Central memory CD8-positive, alpha-beta T cell (primary cell): ENCODE measurements around the gene HAP1.

ENCODE experiments used
- ATAC-seq: fragments of 150-1000 bp; cut with Tn5 transposase; replicated peaks from 2 replicates; pipeline ENCODE4 v1.10.0; 2022; ENCODE audit warnings: mild to moderate bottlenecking, moderate FRiP score, moderate number of reproducible peaks; ENCODE audit not compliant: poor library complexity, severe bottlenecking; ENCODE audit errors: extremely low read depth
- DNase-seq, 2 donors: peaks; one replicate each; pipeline ENCODE4 v3.0.0; 2021; ENCODE audit warnings: low spot score in 2 of 2
- H3K27ac Mint-ChIP-seq: one replicate; pipeline ENCODE4 v1.8.0; 2022; ENCODE audit warnings: low read depth, mild to moderate bottlenecking, moderate library complexity, mixed read lengths
- H3K27me3 Mint-ChIP-seq: one replicate; pipeline ENCODE4 v1.8.0; 2022; ENCODE audit warnings: mixed read lengths
- H3K36me3 Mint-ChIP-seq: one replicate; pipeline ENCODE4 v1.8.0; 2022; ENCODE audit warnings: mild to moderate bottlenecking, moderate library complexity, mixed read lengths; ENCODE audit not compliant: insufficient read depth
- H3K4me1 Mint-ChIP-seq: one replicate; pipeline ENCODE4 v1.8.0; 2022; ENCODE audit warnings: mixed read lengths
- H3K4me3 Mint-ChIP-seq: one replicate; pipeline ENCODE4 v1.8.0; 2022; ENCODE audit warnings: mild to moderate bottlenecking, moderate library complexity, mixed read lengths
- H3K9me3 Mint-ChIP-seq: one replicate; pipeline ENCODE4 v1.8.0; 2022; ENCODE audit warnings: mixed read lengths

Gene HAP1

GRCh38 chr17:41733348-41734138 lies 900 bp downstream of the HAP1 start:
- DNase-seq (no peak), ATAC-seq (no peak)
- H3K27me3 Mint-ChIP-seq, result peaks cover 63% of the 10 kb centered on the region
- peaks cover 2% of the 10 kb centered on the region for H3K36me3 Mint-ChIP-seq
- no peaks in the 10 kb centered on the region for H3K9me3 Mint-ChIP-seq
- H3K27ac Mint-ChIP-seq, result no peak overlapping the region
- no peak overlapping the region for H3K4me3 Mint-ChIP-seq
- no peaks in the 10 kb centered on the region for H3K4me1 Mint-ChIP-seq

DNA sequence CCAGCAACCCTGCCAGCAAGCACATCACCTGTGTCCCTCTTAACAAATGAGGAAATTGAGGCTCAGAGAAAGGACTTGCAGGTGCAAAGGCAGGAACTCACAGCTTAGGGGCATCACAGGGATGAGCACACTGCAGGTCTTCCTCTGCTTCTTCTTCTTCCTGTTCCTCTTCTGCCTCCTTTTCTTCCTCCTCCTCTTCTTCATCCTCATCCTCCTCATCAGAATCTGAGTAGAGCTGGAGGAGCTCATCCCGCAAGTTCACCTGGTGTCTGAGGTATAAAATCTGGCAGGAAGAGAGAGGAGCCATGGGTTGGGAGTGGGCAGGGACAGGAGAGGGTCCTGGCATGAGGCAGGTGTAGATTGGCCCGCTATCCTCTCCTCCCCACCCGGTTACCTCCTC lies 2.6 kb downstream of the HAP1 start:
- H3K27ac Mint-ChIP-seq, result no peak overlapping the region
- H3K4me3 Mint-ChIP-seq, result no peak overlapping the region
- DNase-seq (no peak), ATAC-seq (no peak)
- H3K36me3 Mint-ChIP-seq, result no peaks in the 10 kb centered on the region
- H3K4me1 Mint-ChIP-seq, result no peaks in the 10 kb centered on the region
- peaks cover 51% of the 10 kb centered on the region for H3K27me3 Mint-ChIP-seq
- H3K9me3 Mint-ChIP-seq, result no peaks in the 10 kb centered on the region

DNA sequence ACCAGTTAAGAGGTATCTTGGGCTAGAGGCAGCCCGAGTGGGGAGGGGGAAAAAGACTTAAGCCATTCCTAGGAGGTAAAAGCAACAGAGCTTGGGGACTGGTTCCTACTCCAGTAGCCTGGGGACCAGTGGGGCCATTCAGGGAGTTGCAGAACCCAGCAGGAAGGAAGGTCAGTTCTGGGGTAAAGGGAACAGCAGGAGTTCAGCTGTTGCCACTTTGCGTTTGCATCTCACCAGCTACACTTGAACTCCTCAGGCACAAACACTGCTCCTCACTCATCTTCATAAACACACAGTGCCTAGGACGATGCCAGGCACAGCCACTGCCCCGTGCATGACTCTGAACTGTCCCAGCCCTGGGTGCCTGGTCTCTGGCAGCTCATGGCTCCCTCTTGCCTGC lies 4.0 kb downstream of the HAP1 start:
- DNase-seq, result no peak
- ATAC-seq, result no peak
- no peak overlapping the region for H3K4me3 Mint-ChIP-seq
- H3K27ac Mint-ChIP-seq, result no peak overlapping the region
- H3K4me1 Mint-ChIP-seq, result no peaks in the 10 kb centered on the region
- H3K9me3 Mint-ChIP-seq, result no peaks in the 10 kb centered on the region
- peaks cover 40% of the 10 kb centered on the region for H3K27me3 Mint-ChIP-seq
- H3K36me3 Mint-ChIP-seq, result no peaks in the 10 kb centered on the region

DNA sequence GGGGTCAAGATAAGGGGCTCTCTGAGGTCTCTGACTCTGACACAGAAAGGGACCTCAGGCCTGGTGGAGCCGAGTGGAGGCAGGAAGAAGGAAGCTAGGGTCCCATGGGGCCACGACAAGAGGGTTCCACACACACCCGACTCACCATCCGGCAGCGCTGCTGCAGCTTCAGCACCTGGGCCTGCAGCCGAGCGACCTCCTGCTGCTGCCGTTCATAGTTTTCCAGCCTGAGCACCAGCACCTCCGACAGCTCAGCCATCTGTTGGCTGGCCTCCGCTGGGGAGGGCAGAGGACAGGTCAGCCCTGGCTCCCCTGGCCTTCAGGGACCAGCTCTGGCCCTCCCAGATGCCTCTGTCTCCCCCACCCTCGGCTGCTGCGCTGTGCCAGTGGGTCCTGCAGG lies 6.4 kb downstream of the HAP1 start:
- Mint-ChIP-seq H3K27ac (no peak overlapping the region), H3K9me3 (no peaks in the 10 kb centered on the region)

DNA sequence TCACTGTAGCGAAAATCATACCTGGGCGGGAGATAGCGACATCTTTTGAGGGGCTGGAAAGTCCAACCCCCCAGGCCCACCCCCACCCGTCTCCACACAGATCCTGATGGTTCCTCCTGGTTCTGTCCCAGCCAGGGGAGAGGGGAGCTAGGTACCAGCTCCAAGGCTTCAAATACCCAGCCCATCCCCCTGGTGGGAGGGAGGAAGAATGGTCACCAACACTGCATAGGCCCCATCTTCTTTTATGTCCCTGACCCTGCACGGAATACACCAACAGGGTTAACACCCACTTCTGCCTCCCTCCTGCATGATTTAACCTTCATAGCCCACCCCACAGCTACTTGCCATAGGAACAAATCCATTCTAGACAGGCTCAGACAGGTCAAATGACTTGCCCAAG lies 9.3 kb downstream of the HAP1 start:
- DNase-seq (no peak), ATAC-seq (no peak)
- Mint-ChIP-seq H3K9me3 (no peaks in the 10 kb centered on the region), H3K4me3 (no peak overlapping the region), H3K4me1 (no peaks in the 10 kb centered on the region), H3K36me3 (no peaks in the 10 kb centered on the region), H3K27me3 (peaks cover 26% of the 10 kb centered on the region), H3K27ac (no peak overlapping the region)

More for the DNA sequence above, 6.4 kb downstream of the HAP1 start:
- Mint-ChIP-seq H3K36me3 (no peaks in the 10 kb centered on the region), H3K4me1 (no peaks in the 10 kb centered on the region), H3K4me3 (no peak overlapping the region), H3K27me3 (peaks cover 31% of the 10 kb centered on the region)
- DNase-seq, result no peak
- ATAC-seq, result no peak

GRCh38 chr17:41724476-41725050 lies 9.9 kb downstream of the HAP1 start:
- Mint-ChIP-seq H3K27me3 (peaks cover 26% of the 10 kb centered on the region), H3K9me3 (no peaks in the 10 kb centered on the region), H3K27ac (no peak overlapping the region), H3K4me3 (no peak overlapping the region), H3K36me3 (no peaks in the 10 kb centered on the region), H3K4me1 (no peaks in the 10 kb centered on the region)
- DNase-seq (no peak), ATAC-seq (no peak)

- Mint-ChIP-seq H3K36me3 (no peaks in the 10 kb centered on the region), H3K27me3 (peaks cover 26% of the 10 kb centered on the region), H3K4me1 (no peaks in the 10 kb centered on the region), H3K4me3 (no peak overlapping the region), H3K27ac (no peak overlapping the region), H3K9me3 (no peaks in the 10 kb centered on the region)
- ATAC-seq, result no peak
- no peak for DNase-seq
These were observed 10.5 kb downstream of the HAP1 start for GRCh38 chr17:41723801-41724475.

DNA sequence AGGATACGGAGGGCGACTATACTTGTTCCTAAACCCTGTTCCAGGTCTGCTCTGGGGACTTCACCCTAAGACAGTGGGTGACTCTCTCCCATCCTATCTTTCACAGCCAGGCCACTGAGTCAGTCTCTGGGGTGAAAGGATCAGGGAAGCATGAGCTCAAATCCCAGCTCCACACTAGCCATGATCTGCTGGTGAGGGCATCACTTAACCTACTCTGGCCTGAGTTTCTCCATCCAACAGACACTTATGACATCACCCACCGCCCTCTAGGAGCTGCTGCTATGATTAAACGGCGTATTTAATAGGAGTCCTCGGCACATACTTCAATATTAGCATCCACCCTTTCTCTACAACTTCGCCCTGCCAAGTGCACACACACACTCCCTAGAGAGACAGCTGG lies 12.2 kb downstream of the HAP1 start:
- no peaks in the 10 kb centered on the region for H3K36me3 Mint-ChIP-seq
- H3K27ac Mint-ChIP-seq, result no peak overlapping the region
- H3K27me3 Mint-ChIP-seq, result peaks cover 26% of the 10 kb centered on the region
- no peak overlapping the region for H3K4me3 Mint-ChIP-seq
- DNase-seq (no peak), ATAC-seq (no peak)
- H3K9me3 Mint-ChIP-seq, result no peaks in the 10 kb centered on the region
- H3K4me1 Mint-ChIP-seq, result no peaks in the 10 kb centered on the region

- Mint-ChIP-seq H3K9me3 (no peaks in the 10 kb centered on the region), H3K27me3 (peaks cover 13% of the 10 kb centered on the region), H3K4me3 (no peak overlapping the region), H3K4me1 (no peaks in the 10 kb centered on the region), H3K27ac (no peak overlapping the region), H3K36me3 (no peaks in the 10 kb centered on the region)
- DNase-seq, result no peak
- ATAC-seq, result no peak
These were observed 16.2 kb downstream of the HAP1 start for GRCh38 chr17:41718287-41718645.

GRCh38 chr17:41717408-41718286 lies 16.8 kb downstream of the HAP1 start:
- Mint-ChIP-seq H3K27me3 (peaks cover 14% of the 10 kb centered on the region), H3K4me3 (no peak overlapping the region), H3K4me1 (no peaks in the 10 kb centered on the region), H3K9me3 (no peaks in the 10 kb centered on the region), H3K36me3 (no peaks in the 10 kb centered on the region), H3K27ac (no peak overlapping the region)
- ATAC-seq (no peak), DNase-seq (no peak)

GRCh38 chr17:41711669-41712400 lies 22.6 kb downstream of the HAP1 start, which contains the start of gene GAST:
Gene GAST (plus strand): TSS chr17:41712331. CDS start chr17:41715437, 3,106 bp downstream.
- H3K9me3 Mint-ChIP-seq, result no peaks in the 10 kb centered on the region
- ATAC-seq (no peak), DNase-seq (no peak)
- H3K27me3 Mint-ChIP-seq, result peaks cover 43% of the 10 kb centered on the region
- H3K36me3 Mint-ChIP-seq, result peaks cover 2% of the 10 kb centered on the region
- no peak within 1 kb of the TSS for H3K4me3 Mint-ChIP-seq
- H3K4me1 Mint-ChIP-seq, result no peaks in the 10 kb centered on the region
- H3K27ac Mint-ChIP-seq, result no peak within 1 kb of the TSS
